GM12878 (cell line): Measurements from ENCODE around the gene PHOSPHO1.

Source experiments
- CBFB ChIP-seq: IDR thresholded peaks from 2 replicates; pipeline ENCODE4 v1.6.1; 2016; ENCODE audit warnings: antibody characterized with exemption, low read depth
- KAT2A ChIP-seq: conservative IDR thresholded peaks from 2 replicates; pipeline ENCODE4 v1.6.1; 2011; ENCODE audit warnings: low read depth, low read length; ENCODE audit not compliant: control insufficient read depth
- MEF2A ChIP-seq: IDR thresholded peaks from 2 replicates; pipeline ENCODE4 v1.6.1; 2011; ENCODE audit warnings: low read depth, mild to moderate bottlenecking, low read length, moderate library complexity; ENCODE audit not compliant: insufficient read depth
- POLR2A ChIP-seq: IDR thresholded peaks from 2 replicates; pipeline ENCODE4 v1.6.1; 2011; ENCODE audit warnings: low read depth, mild to moderate bottlenecking, low read length
- POLR2AphosphoS5 ChIP-seq: IDR thresholded peaks from 2 replicates; pipeline ENCODE4 v1.6.1; 2011; ENCODE audit warnings: mild to moderate bottlenecking, low read length, inconsistent platforms
- RCOR1 ChIP-seq: conservative IDR thresholded peaks from 2 replicates; pipeline ENCODE4 v1.6.1; 2012; ENCODE audit warnings: low read depth, low read length, improper control_type of control experiment
- SMC3 ChIP-seq: IDR thresholded peaks from 2 replicates; pipeline ENCODE4 v1.6.1; 2011; ENCODE audit warnings: low read length, improper control_type of control experiment, borderline replicate concordance
- YY1 ChIP-seq: IDR thresholded peaks from 2 replicates; pipeline ENCODE4 v1.6.1; 2011; ENCODE audit warnings: low read depth, mild to moderate bottlenecking, low read length
- ZZZ3 ChIP-seq: IDR thresholded peaks from 2 replicates; pipeline ENCODE4 v1.6.1; 2011; ENCODE audit warnings: low read depth; ENCODE audit not compliant: control insufficient read depth, insufficient read length
- TF ChIP-seq, protein P1 (sequence below): IDR thresholded peaks from 2 replicates; pipeline ENCODE4 v1.6.1; 2011; ENCODE audit warnings: borderline replicate concordance, low read depth, mild to moderate bottlenecking, moderate library complexity, low read length; ENCODE audit not compliant: insufficient read depth, poor library complexity, severe bottlenecking
- TF ChIP-seq, protein P2 (sequence below), 3 experiments: IDR thresholded peaks in 2 of 3; conservative IDR thresholded peaks in 1 of 3; 2 replicates each; pipeline ENCODE4 v1.5.1; 2011; ENCODE audit warnings: low read depth in 3 of 3, low read length in 3 of 3, mild to moderate bottlenecking in 3 of 3, control low read depth in 2 of 3, moderate library complexity in 2 of 3, inconsistent platforms in 1 of 3, mixed read lengths in 1 of 3; ENCODE audit not compliant: control insufficient read depth in 2 of 3, insufficient read depth in 1 of 3; ENCODE audit errors: extremely low read depth in 1 of 3
- TF ChIP-seq, protein P3 (sequence below): IDR thresholded peaks from 2 replicates; pipeline ENCODE4 v1.6.1; 2012; ENCODE audit warnings: low read depth, low read length, improper control_type of control experiment

DNA sequence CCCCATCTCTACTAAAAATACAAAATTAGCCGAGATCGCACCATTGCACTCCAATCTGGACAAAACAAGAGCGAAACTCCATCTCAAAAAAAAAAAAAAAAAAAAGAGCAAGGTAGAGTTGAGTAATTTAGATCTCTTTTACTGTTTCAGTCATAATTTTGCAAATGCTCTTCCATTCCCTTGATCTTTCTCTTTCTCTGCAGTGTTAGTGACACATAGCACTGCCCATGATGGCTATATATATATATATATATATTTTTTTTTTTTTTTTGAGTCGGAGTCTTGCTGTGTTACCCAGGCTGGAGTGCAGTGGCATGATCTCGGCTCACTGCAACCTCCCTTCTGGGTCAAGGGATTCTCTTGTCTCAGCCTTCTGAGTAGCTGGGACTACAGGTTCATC lies 12.2 kb upstream of the PHOSPHO1 start:
- TF ChIP-seq, protein P1, sequence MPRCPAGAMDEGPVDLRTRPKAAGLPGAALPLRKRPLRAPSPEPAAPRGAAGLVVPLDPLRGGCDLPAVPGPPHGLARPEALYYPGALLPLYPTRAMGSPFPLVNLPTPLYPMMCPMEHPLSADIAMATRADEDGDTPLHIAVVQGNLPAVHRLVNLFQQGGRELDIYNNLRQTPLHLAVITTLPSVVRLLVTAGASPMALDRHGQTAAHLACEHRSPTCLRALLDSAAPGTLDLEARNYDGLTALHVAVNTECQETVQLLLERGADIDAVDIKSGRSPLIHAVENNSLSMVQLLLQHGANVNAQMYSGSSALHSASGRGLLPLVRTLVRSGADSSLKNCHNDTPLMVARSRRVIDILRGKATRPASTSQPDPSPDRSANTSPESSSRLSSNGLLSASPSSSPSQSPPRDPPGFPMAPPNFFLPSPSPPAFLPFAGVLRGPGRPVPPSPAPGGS: no peak
- TF ChIP-seq, protein P2, sequence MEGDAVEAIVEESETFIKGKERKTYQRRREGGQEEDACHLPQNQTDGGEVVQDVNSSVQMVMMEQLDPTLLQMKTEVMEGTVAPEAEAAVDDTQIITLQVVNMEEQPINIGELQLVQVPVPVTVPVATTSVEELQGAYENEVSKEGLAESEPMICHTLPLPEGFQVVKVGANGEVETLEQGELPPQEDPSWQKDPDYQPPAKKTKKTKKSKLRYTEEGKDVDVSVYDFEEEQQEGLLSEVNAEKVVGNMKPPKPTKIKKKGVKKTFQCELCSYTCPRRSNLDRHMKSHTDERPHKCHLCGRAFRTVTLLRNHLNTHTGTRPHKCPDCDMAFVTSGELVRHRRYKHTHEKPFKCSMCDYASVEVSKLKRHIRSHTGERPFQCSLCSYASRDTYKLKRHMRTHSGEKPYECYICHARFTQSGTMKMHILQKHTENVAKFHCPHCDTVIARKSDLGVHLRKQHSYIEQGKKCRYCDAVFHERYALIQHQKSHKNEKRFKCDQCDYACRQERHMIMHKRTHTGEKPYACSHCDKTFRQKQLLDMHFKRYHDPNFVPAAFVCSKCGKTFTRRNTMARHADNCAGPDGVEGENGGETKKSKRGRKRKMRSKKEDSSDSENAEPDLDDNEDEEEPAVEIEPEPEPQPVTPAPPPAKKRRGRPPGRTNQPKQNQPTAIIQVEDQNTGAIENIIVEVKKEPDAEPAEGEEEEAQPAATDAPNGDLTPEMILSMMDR (IDR thresholded peaks at IDR 0.05 in 2 of 3, conservative IDR thresholded peaks at IDR 0.05 in 1 of 3; ENCODE audit: control insufficient read depth in 2 of 3, extremely low read depth in 1 of 3, insufficient read depth in 1 of 3, low read depth in 3 of 3, low read length in 3 of 3): no peak
- no peak for TF ChIP-seq RCOR1
- TF ChIP-seq, protein P3, sequence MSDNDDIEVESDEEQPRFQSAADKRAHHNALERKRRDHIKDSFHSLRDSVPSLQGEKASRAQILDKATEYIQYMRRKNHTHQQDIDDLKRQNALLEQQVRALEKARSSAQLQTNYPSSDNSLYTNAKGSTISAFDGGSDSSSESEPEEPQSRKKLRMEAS: no peak
- no peak for TF ChIP-seq POLR2A
- TF ChIP-seq ZZZ3: no peak
- TF ChIP-seq KAT2A: no peak
- no peak for TF ChIP-seq YY1
- no peak for TF ChIP-seq CBFB
- TF ChIP-seq POLR2AphosphoS5: no peak
- no peak for TF ChIP-seq MEF2A
- TF ChIP-seq SMC3: no peak
